GM20431 (cell line): ENCODE data around the gene DAGLA.

Source experiments
- in situ Hi-C: fragments of 300-500 bp; cut with MseI, MboI; formaldehyde crosslinking; loops from one replicate; pipeline ENCODE4 v1.15.0; 2020; ENCODE audit warnings: low sequenced_read_pairs; ENCODE audit not compliant: unreplicated experiment

DAGLA gene

DNA sequence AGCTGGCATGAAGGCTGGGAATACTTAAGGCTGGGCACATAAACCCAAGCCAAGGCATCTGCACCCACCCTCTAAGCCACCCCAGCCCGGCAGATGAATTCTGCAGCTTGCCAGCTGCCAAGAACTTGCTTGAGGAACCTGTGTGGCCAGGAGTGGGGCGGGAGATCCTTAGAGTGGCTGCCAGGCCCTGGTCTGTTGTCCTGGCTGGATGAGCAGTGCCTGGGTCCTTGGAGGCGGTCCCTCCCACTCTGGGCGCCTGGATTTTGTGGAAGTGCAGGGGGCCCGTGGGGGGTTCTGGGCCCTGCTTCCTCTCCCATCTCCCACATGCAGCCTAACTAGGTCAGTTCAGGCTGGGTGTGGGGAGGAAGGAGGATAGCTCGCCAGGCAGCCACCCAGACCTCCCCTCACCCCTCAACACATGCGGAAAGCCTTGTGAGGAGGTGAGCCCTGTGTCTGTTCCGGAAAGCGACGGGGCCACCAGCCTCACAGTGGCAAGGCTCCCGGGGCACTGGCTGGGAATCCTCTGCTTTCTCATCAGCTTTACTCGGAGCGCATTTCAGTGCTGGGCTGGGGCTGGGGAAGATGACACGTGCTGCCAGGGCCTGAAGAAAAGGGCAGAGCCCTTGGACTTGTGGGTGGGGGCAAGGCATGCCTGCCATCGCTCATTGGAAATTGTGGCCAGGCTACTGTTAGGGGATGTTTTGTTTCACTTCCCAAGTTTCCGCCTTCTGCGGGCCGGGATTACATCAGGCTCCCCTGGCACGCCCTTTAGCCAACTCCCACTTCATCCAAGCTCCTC, 8.4 kb downstream of the DAGLA start:
- in situ Hi-C loops = no loop called here

DNA sequence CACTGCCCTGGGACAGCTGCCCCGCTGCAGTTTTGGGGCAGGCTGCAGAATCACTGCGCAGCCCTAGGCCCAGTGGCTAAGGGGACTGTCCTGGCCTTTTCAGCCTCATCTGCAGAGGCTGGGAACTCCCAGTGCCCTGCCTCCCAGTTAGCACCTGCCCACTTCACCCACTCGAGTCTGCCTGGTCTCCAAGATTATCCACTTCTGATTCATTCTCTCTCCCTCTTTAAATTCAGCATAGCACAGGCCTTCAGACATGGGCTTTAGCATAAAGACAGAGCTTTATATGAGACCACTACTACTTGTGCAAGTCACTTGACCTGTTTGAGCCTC, 8.9 kb downstream of the DAGLA start:
- in situ Hi-C loops = no loop called here

DNA sequence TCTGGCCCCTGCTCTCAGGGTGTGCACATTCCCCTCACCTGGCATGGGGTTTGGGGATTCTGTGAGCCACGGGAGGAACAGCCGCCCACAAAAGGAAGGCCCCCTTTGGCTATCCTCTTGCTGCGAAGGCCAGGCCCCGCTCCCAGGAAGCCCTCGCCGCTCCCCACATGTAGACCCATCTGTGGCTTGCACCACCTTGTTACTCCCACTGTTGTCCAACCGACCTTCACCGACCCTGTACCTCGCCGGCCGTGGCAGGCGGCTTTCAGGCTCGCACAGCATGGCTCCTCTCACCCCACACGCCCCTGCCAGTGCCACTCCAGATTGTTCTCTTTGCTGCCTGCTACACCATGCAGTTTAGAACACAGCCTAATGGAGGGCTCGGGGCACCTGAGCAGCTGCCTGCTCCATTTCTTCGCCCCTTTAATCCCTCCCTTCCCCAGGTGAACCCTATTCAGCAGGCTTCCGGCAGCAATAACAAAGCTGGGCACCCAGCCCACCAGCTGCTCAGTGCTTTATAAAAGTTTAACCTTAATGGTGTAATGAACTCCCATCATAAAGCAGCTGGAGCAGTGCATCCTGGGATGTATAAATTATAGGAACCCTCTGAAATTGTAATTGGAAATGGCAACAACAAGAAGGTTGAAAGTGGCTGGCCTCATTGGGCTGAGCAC, 10.7 kb downstream of the DAGLA start:
- in situ Hi-C loops = no loop called here

DNA sequence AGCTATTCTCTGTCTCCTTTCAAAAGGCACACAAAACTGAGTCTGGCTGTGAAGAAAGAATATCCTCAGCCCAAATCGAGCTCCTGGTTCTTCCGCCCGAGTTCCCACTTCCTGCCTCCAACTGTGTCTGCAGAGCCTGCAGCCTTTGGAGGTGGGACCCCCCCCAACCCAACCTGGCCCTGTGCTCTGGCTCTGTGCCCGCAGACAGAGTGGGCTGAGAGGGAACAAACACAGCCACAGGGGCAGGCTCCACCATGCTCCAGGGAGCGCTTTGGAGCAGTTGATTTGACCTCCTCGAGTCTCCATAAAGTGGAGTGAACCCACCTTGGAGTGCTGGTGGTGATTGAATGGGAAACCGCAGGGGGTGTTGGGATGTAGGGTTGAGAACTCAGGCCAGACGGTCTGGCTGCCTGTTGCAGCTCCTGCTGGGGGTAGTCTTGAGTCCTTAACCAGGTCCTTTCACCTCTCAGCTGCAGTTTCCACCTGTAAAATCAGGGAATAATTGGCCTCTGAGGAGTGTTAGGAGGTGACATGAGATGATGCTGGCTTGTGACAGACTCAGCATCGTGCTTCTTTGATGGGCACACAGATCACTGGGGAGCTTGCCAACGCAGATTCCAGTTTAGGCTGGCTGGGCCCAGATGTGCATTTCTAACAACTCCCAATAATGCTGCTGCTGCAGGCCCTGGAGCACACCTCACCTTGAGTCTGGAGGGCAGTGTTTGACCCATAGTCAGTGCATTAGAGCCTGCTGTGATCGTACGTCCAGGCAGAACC, 11.4 kb downstream of the DAGLA start:
- in situ Hi-C loops = no loop called here

DNA sequence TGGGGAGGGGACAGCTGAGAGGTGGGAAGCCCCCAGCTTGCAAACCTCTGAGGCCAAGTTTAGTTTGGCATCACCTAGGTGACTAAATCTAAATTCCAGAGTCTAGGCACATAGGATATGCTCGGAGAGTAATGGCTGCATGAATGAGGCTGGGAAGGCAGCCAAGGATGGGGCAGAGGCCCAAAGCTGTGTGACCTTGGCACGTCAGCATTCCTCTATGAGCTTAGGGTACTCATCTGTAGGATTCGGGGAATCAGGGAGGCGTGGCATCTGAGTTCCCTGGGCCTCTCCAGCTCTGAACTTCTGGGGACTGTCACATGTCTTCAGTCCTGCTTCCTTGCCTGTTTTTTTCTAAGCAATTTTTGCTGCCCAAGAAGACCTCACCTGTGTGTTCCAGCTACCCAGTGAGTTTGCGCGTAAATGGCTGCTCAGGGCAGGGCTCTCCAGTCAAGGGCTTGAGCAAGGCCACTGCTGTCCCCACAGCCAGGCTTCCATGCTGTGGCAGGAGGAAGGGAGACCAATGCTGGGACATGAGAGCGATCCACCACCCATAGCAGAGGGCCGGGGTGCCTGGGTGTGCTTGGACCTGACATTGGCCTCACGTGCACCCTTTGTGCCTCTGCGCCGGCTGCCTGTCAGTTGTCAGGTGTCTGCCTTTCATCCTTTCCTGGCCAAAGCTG, 13.9 kb downstream of the DAGLA start:
- in situ Hi-C loops = no loop called here

DNA sequence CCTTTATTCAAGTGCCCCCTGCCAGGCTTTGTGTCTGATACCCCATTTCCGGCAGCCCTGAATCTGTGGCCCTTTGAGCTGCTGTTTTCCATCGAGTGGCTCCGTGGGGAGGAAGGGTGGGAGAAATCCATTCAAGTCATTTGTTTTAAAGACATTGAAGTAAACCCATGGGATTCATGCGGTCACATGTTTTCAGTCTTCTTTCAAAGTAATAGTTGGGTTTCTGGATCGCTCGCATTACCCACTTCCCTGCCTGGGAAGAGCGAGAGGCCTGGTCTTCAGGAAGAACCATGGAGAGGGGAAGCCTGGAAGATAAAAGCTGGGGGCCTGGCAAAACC, 14.4 kb downstream of the DAGLA start:
- in situ Hi-C loops = no loop called here

DNA sequence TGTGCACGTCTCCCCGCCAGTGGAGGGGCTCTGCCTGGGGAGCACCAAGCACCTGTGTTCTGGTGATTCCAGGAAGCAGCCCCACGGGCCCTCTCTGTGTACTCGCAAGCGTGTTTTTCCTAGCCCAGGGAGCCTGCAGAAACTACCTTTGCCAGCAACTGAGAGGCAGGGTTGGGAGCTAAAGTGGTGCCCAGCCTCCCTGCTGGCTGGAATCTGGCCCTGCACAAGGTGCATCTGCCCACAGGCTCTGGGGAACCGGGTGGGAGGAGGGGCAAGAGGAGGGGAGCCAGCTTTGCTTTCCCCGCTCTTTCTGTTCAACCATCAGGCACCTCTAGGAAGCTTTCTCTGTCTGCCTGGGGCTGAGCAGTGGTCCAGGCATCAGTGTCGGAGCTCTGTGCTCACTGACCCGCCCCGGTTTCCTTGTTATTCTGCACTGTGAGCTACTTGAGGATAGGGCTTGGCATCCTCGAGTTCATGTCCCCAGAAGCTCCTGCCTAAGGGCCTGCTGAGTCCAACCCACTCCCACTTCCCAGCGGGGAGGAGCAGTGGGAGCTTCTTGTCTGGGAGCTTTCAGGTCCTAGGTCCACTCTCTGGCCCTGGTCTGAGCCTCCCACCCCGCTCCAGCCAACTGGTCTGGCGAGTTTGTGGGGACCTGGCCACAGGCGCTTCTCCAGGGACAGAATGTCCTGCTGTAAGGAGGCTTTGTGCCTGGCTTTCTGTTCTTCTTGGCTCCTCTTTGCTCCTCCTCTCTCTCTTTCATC, 14.9 kb downstream of the DAGLA start:
- in situ Hi-C loops = no loop called here

DNA sequence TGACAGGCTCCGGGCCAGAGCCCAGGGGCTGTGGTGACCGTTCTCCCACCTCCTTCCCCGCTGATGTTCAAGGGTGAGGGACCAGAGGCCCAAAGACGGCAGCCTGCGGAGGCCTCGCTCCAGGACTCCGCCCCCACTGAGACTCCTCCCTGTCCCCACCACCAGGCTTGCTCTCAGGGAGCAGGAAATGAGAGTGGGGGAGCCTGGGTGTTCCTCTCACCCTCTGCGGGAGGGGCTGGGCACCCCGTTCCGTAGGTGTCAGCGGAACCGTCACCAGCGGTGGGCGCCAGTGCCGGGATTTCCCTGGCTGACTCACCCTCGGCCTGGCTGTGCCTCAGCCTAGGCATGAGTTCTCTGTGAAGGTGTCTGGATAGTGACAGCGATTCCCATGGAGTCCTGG, 15.7 kb downstream of the DAGLA start:
- in situ Hi-C loops = no loop called here

DNA sequence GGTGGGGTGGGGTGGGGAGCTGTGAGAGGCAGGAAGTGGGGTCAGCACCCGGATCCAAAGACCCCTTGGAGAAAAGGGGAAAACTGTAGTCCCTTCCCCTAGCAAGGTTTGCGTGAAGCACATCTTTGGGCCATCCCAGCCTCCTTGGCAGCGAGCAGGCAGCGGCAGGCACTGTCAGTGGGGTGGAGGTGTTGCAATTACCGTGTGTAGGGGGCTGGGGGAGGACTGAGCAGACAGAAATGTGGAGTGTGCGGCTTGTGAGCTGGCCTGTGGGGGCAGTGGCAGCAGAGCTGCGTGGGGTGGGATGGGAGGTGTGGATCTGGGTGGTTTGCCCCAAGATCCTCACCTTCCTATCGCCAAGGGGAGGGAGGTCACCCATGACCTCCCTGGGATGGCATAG, 16.4 kb downstream of the DAGLA start:
- in situ Hi-C loops = no loop called here

DNA sequence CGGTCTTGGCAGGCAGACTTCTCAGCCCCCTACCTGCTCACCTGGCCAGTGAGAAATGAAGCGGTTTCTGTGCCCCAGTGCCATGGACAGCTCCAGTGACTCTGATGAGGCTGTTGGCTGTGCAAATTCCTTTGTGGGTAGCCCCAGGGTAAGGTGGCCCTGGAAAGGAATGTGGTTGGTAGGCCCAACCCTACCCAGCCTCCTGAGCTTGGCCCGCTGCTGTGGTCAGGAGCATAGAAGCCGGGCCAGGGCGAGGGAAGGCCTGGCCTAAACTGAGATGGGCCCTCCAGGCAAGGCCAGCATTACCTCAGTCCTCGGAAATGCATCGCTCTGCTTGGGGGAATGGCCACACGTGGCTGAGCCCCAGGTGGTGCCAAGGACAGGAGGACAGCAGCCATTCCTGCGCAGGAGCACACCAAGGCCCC, 16.9 kb downstream of the DAGLA start:
- in situ Hi-C loops = no loop called here

DNA sequence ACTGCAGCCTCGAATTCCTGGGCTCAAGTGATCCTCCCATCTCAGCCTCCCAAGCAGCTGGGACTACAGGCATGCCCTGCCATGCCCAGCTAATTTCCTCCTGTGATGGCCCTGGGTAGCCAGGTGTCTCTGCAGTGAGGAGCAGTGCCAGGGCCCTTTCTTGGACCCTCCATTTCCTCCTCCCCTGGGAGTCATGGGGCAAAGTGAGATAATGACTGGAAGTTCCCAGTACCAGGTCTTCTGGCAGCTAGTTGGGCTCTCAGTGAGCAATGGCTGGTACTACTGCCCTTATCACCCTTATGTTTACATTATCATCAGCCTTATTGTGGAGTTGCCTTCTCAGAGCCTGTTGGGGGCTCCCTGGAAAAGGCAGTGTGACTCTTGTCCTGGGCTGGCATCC, 17.6 kb downstream of the DAGLA start:
- in situ Hi-C loops = no loop called here

DNA sequence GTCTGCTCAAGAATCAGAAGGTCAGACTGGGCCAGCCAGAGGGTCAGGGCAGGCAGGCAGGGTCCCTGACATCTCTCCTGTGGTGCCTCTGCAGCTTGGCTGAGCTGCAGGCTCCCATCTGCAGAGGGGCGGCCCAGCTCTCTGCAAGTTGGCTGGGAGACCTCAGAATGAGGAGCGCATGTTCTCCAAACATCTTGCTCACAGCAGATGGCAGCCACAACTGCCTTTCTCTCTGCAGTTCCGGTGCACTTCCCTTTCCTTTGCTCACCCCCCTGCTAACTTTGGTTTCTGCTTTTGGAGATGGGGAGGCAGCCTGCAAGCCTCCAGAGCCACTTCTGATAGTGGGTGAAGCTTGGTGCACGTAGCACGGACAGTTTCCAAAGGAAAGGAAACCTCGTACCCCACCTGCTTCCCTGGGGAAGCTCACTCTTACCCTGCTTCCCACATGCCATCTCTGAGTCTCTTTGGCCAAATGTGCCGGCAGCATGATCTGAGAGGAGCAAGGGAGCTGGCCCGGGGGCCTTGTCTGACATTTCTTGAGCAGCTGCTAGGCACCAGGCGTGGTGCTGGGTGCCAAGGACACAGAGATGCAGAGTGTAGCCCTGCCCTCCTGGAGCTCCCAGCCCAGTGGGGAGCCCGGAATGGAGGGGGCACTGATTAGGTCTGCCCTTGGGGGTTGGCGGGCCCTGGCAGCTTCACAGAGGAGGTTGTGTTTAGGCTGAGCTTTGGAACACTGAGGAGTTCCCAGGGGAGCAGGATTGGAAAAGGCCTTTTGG, 18.2 kb downstream of the DAGLA start:
- in situ Hi-C loops = no loop called here

DNA sequence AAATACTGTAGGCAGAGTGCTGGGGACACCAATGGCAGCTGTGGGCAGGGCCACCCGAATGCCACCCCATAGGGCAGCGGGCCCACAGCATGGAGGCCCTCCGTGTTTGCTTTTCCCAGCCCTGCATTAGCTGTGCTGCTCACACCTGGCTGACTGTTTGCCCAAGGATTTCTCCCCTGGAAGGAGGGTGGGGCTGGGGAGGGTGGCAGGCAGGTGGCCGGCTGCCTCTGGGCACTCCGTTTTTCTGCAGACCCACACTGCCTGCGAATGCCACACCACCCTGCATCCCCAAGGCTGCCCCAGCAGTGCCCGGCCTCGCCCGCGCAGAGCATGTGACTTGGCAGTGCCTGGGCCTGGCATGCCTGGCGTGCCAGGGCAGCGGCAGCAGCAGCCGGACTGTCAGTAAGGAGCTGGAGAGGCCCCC, 19.6 kb downstream of the DAGLA start:
- in situ Hi-C loops = no loop called here

DNA sequence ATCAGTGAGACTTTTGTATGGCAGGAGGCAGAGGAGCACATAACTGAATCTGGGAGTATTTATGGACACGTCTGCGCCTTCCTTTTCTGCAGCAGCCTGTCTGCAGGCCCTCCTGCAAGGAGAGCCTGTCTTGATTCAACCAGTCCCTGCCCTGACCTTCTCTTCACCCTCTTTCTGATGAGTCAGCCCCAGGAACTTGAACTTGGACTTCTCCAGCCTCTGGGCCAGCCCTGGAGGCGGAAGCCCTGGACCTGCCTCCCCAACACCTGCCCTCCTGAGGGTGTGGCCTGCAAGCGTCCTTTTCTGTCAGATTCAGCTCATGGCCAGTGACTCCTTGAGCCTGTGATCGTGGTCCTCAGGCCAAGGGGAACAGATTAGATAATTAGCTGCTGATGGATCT, 20.0 kb downstream of the DAGLA start:
- in situ Hi-C loops = no loop called here

DNA sequence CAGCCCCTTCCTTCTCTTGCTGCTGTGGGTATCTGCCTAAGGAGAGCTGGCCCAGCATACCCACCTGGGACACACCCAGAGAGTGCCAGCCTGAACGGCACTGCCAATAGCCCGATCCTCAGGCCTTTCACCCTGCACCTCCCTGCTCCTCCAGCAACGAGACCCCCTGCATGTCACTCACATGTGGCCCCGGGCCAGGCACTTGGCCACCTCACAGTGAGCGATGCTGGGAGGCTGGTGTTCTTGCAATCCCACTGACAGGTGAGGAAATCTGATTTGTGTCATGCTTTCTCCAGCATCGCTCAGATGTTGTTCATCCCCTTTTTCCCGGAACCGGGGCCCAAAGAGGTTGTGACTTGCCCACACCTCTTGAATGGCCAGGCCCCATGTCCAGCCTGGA, 20.5 kb downstream of the DAGLA start:
- in situ Hi-C loops = no loop called here

DNA sequence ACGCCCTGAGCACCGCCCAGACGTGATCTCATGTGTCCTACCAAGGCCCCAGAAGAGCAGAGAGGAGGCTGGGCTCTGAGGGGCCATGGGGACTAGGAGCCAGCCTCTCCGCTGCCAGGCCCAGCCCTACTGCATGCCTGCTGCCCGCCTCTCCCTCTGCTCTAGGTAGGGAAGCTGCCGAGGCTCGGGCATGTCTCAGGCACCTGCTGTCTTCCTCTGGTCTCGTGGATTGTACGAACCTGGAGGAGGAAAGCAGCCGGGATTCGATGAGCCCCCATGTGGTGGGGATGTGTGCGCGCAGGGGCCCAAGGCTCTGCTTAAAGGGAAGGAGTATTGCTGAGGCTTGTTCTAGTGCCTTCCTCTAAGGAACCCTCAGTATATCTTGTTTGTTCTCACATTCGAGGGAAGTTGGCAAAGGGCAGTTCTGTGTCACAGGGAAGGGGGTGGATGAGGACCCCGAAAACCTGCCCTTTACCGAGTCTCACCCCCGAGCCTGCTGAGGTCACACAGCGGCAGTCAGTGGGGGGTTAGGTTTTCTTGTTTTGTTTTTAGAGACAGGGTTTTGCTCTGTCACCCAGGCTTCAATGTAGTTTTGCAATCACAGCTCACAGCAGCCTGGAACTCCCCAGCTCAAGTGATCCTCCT, 21.2 kb downstream of the DAGLA start:
- in situ Hi-C loops = no loop called here

DNA sequence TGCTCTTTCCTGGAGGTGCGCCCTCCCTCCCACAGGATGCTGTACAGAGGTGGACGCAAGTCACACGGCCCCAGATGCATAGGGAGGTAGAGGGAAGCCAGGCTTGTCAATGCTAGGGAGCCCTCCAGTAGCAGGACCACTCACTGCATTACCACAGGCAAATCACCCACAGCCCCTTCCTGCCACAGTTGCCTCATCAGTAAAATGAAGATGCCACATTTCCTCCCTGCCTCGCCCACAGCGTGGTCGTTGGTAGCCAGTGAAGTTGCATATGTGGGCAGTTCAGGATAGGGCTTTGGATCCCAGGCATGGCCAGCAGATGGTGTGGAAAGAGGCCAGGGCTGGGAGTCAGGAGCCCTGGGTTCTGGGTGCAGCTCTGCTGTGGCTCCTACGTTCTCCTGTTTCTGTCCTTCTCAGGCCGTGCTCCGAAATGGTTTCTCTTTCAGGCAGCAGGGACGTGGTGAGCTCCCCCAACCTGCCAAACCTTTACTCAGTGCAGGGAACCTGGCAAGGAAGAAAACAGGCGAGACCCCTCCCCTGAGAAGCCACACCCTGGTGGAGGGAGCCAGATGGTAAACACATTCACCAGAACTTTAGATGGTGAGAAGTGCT, 22.6 kb downstream of the DAGLA start:
- in situ Hi-C loops = no loop called here

DNA sequence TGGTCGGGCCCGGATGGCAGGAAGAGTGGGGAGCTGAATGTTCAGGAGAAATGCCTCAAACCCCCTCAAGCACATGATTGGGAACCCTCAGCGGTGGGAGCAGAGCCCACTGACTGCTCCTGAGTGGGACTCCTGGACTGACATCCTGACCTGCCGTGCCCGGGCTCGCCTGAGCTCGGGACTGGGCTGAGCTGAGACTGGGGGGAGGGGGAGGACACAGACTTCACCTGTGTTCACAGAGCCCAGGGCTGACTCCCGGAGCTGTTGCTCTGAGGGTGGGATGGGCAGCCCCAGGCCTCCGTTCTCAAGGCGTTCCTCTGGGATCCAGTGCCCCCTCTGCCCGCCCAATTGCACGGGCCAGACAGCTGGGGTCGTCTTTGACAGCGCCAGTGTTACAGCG, 24.6 kb downstream of the DAGLA start:
- in situ Hi-C loops = no loop called here
